Urothelium cell line (cell line): ENCODE measurements around the gene PRRT4.

Experiments
- DNase-seq: peaks from one replicate; pipeline ENCODE4 v3.0.0; 2011; ENCODE audit warnings: low spot score, mixed read lengths
- FAIRE-seq: peaks from 2 replicates; lab custom pipeline; 2011; peaks lifted over from hg19 to GRCh38; lab: Jason Lieb, UNC

The PRRT4 gene

DNA sequence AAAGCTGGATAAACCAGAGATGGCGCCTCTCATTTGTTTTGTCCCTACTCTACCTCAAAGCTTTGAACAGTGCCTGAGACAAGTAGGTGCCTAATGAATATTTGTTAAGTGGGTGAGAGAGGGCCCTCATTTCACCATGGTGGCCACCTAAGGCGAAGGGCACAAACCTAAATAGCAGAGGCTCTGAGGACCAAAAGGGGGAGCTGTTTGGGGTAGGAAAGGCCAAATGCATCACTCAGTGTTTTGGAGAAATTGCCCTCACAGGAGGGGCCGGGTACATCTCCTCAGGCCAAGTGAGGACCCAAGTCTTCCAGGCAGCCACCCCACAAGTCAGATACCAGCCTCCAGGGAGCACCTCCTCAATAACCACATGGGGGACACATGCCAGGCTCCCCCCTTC lies 34.3 kb upstream of the PRRT4 start:
- FAIRE-seq, result no peak
- no peak for DNase-seq

DNA sequence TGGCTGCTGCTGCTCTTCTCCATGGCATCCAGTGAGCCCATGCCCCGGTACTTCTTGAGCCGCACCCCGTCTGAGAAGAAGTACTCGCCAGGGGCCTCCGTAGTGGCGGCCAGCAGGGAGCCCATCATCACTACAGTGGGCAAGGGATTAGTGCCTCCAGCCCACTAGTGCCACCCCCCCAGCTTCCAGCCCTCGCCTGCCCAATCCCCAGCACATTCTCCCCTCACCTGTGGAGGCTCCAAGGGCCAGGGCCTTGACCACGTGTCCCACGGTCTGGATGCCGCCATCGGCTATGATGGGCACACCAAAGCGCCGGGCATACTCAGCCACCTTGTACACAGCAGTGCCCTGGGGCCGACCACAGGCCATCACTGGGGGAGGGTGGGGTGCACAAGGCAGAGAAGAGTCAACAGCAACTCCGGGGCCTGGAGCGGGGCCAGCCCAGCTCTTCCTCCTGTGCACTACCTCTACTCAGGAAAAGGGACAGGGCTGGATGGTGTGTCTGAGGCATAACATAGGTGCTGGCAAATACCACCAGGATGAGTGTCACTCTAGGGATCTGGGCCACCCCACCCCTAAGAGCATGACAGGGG lies 33.5 kb upstream of the PRRT4 start:
- FAIRE-seq, result no peak
- DNase-seq, result no peak

DNA sequence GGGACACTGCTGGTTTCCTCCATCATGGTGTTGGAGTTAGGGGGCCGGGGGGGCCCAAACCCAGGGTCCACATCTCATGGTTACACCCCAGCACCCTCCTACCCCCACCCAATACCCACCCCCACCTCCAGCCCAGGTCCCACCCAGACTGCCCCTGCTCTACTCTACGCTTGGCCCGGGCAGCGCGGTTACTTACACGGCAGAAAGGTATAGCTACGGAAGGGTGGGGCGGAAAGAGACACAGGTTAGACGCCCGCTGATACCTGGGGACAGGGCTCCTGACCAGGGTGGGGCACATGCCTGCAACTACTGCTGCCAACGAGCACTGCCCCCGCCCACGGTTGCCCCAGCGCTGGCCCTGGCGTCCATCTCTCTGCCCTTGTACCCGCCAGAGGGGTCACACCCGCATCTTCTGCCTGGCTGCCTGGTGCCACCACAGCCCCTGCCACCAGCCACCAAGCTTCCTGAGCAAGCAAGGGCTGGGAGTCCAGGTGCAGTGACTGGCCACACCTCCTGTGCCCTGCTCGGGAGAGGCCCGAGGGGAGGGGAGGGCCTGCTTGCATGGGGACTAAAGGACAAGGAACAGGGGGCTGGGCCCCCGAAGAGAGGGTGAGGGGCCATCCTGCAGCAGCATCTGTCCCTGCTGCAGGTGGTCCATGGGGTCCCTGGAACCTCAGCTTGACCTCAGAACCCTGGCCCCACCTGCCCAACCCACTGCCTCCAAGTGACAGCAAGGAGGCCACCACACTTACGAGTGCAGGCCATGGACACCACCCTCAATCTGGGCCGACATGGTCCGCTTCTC lies 32.2 kb upstream of the PRRT4 start:
- FAIRE-seq (no peak), DNase-seq (no peak)

DNA sequence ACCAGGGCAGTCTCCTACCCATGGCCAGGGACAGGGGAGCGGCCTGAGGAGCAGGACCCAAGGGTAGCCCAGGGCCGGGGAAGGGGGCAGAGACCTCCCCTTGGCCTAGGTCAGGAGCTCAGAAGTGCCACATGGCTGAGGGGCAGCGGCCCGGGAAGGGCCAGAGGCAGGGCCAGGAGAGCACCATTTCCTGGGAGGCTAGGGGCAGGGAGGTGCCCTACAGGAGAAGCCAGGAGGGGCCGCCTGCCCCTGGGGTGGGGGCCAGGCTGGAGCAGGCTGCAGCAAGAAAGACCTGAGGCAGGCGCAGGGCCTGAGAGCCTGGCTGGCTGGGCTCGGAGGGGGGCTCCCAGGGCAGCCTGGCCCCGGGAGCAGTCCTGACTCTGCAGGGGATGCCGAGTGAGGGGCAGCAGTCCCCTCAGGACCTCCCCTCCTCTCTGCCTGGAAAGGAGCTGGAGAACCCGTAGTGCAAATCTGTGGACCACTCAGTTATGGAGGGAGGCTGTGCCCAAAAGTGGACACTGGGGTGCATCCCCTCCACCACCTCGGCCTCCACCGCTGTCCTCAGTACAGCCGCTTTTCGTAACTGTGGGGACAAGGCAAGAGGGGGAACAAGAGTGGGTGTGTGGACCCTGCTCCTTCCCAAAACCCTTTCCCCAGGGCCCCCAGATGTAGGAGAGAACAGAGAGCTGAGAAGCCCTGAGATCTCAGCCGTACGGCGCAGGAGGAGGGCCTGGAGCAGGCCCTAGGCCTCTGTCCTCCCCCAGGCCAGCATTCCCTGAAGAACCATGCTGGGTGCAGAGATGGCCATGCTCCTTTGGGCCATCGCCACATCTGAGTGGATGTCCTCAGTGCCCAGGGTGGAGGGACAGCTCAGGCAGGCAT lies 31.2 kb upstream of the PRRT4 start:
- FAIRE-seq (no peak), DNase-seq (no peak)

DNA sequence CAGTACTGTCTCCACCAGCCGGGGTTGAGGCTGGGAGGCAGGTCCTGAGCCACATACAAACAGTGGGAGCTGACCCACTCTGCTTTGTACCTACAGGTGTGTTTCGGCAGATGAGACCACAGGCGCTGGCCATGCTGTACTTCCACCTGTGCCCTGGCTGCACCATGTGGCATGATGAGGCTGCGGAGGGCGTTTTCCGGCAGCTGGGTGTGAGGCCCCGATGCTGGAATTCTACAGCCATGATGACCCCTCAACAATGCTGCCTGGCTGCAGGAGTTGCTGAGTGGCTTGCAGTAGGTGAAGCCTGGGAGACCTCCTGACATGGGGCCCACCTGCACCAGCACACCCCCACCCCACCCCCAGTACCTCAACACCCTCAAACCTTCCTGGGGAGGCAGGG lies 30.3 kb upstream of the PRRT4 start:
- no peak for FAIRE-seq

DNA sequence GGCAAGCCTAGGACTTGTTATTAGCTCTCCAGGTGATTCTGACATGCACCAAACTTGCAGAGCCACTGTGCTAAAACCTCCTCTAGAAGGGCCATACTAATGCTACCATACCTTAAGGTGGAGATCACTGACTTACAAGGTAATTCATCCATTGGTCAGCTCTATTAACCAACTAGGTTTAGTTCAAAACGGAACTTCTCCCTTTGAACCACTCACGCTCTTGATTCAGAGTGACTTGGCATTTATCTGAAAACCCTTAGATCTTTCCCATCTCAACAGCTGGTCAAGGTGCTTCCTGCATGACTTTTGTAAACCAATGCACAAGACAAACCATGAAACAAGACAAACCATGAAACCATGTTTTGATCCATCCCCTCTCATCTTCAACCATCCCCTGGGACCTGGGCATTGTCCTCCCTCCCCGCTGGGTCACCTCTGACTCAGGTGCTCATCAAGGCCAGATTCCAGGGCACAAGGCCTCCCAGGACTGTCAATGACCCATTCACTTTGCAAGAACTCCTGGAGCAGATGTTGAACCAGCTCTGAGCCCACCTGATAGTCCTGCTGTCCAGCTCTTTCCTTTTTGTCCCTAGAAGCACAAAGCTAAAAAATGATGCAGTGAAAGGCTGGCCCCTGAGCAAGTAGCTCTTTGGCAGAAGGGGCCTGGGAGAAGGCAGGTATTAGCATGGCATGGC lies 29.5 kb upstream of the PRRT4 start:
- DNase-seq, result no peak

More for the DNA sequence above, 30.3 kb upstream of the PRRT4 start:
- DNase-seq, result no peak

DNA sequence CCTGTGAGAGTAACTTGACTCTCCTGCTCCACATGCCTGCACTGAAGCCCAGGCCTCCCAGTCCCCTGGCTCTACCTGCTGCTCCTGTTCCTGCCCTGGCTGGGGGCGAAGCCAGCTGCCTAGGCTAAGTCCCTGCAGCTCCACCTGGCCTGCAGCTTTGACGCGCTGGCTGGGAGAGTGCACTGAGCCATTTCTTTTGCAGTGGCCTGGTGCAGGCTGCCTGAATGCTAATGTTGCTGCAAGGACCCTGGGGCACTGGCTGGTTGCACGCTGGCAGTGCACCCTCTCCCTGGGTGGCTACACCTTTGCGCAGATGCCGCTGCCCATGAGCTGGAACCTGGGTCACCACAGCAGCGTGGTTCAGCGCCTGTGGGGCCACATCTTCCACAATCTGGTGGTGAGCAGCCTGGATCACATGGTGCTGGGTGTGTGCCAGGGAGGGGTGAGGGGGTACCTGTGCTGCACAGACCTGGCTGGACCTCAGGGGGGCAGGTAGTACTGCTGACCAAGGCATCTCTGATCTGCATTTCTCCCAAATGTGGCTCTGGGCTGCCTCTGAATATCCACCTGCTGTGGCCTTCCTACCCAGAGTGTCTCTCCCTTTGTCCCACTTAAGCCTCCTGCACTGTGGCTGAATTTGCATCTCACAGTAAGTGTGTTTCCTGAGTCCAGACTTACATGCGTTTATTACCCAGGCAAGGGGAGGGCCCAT lies 28.3 kb upstream of the PRRT4 start:
- no peak for FAIRE-seq

More for the DNA sequence above, 29.5 kb upstream of the PRRT4 start:
- FAIRE-seq, result no peak

DNA sequence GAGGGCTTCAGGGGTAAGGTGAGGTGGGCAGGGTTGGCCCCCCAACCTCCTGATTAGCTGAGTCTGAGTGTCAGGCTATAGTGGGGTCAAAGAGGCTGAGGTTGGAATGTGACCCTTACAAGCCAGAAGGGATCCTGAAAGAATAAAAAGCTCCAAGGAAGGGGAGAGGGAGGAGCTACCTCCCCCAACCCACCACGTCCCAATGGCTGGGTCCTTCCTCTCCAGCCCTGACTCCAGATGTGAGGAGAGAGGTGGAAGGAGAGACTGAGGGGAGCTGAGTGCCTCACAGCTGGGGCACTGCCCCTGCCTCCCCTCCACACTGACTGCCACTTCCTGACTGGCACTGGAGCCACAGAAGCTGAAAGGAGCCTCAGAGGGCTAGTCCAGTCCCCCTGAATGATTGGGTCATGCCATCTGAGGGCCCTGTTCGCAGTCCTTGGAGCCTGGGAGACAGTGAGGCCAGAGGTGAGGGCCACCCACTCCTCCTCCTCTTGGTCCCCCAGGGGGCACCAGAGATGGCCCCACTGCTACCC lies 27.7 kb upstream of the PRRT4 start:
- no peak for DNase-seq
- no peak for FAIRE-seq

More for the DNA sequence above, 28.3 kb upstream of the PRRT4 start:
- DNase-seq, result no peak

DNA sequence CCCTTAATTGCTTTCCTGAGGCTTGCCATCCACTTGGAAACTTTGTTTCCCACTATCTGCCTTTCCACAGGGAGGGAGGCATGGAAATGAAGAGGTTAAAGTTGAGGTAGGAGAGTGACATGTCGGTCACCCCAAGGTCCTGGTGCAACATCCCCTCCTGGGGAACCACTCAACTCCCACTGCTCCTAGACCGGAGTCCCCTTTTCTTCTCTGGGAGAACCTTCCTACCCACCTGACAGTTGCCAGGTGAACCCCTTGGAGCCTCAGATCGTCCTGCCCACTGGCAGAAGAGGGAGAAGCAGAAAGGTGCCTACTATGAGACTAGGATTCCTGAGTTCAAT lies 26.6 kb upstream of the PRRT4 start:
- no peak for FAIRE-seq

DNA sequence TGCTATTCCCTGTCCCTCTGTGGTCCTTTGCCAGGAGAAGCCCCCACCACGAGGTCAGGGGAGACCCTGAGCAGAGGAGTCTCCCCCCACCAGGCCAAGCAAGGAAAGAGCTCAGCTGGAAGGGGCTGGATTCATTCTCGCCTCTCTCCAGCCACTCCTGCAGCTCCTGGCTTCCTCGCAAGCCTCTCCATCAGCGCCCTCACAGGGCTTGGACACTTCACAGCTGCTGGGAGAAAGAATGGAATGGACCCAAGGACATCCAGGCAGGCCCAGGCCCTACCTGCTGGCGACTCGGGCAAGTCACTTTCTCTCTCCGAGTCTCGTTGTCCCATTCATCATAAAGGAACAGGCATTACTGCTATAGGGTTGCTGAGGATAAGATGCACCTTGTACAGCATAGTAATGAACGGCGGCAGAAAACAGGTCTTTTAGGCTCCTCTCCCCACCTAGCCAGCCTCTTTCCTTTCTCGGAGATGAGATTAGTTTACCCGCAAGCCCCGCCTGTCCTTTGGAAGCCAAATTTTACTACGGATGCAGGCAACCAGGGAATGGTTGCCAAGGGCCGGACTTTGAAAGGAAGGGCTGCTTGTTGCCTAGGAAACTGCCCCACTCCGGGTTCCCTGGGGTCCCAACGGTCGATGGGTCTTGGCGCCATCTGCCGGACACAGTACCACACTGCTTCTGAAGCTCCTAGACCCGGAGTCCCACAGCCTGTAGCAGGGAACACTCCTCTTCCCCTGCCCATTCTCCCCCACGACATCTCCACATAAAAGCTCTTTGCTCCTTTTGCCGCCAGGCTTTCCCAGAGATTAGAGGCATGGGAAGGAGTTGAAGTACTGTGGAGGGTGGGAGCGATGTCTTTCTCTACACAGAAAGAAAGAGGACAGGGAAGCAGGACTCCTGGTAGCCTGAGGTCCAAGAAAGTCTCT lies 26.0 kb upstream of the PRRT4 start:
- no peak for FAIRE-seq
- peak; percentile 77 for DNase-seq

More for the DNA sequence above, 26.6 kb upstream of the PRRT4 start:
- DNase-seq, result no peak

DNA sequence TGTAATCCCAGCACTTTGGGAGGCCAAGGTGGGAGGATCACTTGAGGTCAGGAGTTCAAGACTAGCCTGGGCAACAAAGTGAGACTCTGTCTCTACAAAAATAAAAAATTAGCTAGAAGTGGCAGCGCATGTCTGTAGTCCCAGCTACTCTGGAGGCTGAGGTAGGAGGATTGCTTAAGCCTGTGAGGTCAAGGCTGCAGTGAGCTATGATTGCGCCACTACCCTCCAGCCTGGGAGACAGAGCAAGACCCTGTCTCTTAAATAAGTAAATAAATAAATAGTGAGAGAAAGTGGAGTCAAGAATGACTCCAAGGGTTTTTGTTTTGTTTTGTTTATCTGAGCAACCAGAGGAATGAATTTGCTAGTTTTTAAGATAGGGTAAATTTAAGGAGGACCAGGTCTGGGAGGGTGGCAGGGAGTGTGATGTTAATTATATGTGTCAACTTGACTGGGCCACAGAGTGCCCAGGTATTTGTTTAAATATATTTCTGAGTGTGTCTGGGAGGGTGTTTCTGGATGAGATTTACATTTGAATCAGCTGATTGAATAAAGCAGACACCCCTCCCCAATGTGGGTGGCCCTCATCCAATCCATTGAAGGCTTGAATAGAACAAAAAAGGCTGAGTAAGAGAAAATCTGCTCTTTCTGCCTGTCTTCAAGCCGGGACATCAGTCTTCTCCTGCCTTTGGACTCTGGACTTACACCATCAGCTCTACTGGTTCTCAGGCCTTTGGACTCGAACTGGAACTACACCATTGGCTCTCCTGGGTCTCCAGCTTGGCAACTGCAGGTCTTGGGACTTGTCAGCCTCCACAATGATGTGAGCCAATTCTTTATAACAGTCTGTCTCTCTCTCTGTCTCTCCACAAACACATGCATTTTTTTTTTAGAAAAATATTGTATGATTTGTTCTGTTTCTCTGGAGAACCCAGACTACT lies 24.8 kb upstream of the PRRT4 start:
- FAIRE-seq (no peak), DNase-seq (no peak)

DNA sequence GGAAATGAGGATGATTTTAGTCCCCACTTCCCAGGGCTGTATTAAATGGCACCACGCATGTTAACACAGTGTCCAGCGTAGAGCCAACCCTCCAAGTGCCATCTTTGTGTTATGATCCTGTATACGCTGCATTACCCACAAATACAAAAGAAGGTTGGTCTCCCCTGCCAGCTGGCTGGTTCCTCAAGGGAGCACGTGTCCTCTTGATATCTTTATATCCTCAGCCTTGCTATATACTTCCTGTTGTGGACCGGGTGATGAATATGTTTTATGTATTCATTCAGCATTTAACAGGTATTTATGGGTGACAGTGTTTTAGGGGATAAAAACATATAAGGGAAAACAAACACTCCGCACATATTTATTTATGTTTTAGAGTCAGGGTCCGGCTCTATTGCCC lies 23.2 kb upstream of the PRRT4 start:
- no peak for FAIRE-seq
- no peak for DNase-seq

DNA sequence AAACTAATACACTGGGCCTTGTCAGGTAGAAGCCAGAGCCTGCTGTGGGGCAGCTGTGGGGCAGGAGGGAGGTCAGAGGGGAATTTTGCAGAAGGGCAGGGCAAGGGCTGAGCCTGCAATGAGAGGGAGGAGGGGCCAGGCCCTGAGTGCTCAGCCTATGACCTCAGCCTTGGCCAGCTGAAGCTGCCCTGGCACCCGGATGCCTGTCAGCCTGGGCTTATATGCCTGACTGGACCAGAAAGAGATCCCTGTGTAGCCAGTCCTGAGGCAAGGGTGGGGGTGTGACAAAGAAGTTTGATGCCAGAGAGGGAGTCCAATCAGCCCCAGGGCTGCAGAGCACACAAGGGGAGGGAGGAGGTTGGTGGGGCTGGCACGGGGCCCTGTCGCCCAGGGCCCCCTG lies 22.3 kb upstream of the PRRT4 start:
- FAIRE-seq, result no peak
- DNase-seq, result no peak

DNA sequence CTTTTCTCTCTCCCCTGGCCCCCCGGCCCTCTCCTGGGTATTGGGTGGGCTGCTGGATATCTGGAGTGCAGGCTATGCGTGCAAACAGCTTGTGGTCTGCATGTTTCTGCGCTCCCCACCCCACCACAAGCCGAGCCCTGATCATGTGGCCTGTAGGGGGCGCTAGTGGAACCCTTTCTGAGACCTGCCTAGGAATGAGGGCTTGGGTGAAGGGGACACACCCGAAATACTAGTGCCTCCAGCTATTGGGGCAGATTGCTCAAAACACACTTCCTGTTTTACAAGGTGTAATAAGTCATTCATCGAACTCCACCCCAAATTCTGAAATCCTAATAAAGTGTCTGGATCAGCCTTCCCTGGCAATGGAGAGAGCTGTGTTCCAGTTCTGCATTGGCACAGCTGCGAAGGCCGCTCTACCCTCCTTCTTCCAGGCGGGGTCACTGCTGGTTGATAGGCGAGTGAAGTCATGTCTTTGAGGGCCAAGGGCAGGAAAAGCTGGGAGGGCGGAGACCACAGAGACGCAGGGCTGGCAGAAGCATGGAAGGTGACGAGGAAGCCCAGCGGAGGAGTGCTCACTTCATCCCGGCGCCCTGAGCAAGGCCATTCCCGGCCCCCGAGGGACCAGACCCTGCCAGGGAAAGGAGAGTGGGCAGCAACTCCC lies 19.8 kb upstream of the PRRT4 start:
- FAIRE-seq (no peak), DNase-seq (no peak)

DNA sequence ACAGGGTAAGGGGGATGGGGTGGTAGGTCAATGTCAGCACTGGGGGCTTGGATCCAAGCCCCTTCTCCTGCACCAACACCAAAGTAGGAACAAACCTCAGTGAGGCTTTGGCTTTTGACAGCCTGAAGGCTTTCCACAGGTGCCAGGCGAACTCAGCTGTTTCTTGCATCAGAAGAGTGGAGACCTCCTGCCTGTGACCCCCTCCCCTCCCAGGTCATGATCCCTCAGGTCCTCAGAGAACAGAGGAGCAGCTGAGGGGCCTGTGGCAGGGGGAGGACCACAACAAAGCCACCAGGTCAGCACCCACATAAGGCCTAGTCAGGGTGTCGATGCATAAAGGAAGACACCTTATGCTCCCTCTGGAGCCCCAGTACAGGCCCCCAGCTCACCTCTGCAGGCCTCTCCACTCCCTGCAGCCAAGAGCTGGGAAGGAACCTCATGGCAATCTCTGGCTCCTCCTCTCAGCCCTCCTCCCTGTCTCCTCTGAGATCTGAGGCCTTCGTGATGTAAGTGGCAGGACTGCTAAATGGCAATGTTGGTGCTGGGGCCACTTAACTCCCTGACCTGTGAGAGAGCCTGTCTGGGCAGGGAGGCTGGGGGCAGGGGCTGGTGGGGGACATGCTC lies 19.1 kb upstream of the PRRT4 start:
- no peak for DNase-seq
- FAIRE-seq, result no peak

DNA sequence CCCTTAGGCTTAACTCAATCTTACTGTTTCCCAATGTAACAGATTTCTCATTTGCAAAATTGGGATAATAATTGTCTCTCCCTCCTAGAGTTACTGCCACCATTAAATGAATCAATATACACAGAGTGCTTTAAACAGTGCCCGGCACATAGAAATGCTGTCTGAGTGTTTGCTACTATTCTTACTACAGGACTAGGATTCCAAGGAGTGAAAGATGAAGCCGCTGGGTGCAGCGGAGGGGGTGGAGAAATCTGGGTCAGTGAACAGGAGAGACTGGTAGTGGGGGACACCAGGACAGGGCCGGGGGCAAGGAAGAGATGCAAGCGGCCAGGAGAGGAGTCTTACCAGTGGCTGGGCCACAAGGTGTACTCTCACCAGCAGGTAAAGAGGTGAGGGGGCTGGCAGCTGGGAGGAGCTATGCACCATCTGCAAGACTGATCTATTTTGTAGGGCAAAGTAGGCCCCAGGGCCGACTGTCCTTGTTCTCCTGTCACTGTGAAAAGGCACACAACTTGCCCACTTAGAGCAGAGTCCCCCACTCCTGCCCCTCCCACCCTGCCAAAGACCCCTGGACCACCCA lies 18.5 kb upstream of the PRRT4 start:
- FAIRE-seq, result no peak
- no peak for DNase-seq

DNA sequence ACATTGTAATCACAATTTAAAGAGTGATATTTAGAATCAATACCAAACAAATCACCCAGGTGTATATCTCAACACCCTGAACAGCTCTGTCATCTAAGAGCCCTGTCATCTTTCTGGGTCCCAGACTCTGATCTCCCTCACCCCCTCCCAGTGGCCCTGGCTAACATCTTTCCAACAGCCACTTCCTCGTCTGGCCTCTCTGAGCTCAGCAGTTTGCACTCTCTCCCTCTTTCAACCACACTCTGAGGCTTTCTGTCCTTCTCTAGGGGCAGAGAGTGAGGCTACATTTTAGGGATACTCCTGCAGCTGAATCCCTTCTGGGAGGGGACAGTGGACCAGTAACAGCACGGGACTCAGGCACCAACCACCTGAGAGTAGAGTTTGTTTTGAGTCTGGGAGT lies 17.1 kb upstream of the PRRT4 start:
- FAIRE-seq (no peak), DNase-seq (no peak)
